BE2C (cell line): ENCODE results near the gene SCNN1B.
"Not testable (repeated sequence)": the region's sequence is repeated elsewhere in the genome, so short reads cannot be mapped to it uniquely, and the experiment has no call there.

Experiments
- DNase-seq: peaks from one replicate; pipeline ENCODE4 v3.0.0-alpha.2; 2020
- H3K27me3 ChIP-seq: fragments of 250-450 bp; sonication (Bioruptor Pico); 2 replicates; pipeline ENCODE4 v1.5.1; 2020; ENCODE audit warnings: mild to moderate bottlenecking
- H3K36me3 ChIP-seq: fragments of 250-450 bp; sonication (Bioruptor Pico); 2 replicates; pipeline ENCODE4 v1.5.1; 2020; ENCODE audit warnings: mild to moderate bottlenecking
- H3K4me1 ChIP-seq: fragments of 250-450 bp; sonication (Bioruptor Pico); 2 replicates; pipeline ENCODE4 v1.5.1; 2020
- H3K4me3 ChIP-seq: 2 replicates; pipeline ENCODE4 v1.5.1; 2011; ENCODE audit warnings: low read depth, low read length
- H3K9me3 ChIP-seq: fragments of 250-450 bp; sonication (Bioruptor Pico); 2 replicates; pipeline ENCODE4 v1.5.1; 2020
- TF ChIP-seq, protein P1 (sequence below): IDR thresholded peaks from 2 replicates; pipeline ENCODE4 v1.5.1; 2012; ENCODE audit warnings: mild to moderate bottlenecking, low read depth, low read length

The SCNN1B gene

GRCh38 chr16:23397464-23397863 is 95.4 kb downstream of the SCNN1B start:
- H3K27me3 ChIP-seq = no peaks in the 10 kb centered on the region
- no peaks in the 10 kb centered on the region for H3K9me3 ChIP-seq
- TF ChIP-seq, protein P1, sequence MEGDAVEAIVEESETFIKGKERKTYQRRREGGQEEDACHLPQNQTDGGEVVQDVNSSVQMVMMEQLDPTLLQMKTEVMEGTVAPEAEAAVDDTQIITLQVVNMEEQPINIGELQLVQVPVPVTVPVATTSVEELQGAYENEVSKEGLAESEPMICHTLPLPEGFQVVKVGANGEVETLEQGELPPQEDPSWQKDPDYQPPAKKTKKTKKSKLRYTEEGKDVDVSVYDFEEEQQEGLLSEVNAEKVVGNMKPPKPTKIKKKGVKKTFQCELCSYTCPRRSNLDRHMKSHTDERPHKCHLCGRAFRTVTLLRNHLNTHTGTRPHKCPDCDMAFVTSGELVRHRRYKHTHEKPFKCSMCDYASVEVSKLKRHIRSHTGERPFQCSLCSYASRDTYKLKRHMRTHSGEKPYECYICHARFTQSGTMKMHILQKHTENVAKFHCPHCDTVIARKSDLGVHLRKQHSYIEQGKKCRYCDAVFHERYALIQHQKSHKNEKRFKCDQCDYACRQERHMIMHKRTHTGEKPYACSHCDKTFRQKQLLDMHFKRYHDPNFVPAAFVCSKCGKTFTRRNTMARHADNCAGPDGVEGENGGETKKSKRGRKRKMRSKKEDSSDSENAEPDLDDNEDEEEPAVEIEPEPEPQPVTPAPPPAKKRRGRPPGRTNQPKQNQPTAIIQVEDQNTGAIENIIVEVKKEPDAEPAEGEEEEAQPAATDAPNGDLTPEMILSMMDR = no peak
- H3K4me3 ChIP-seq = no peak overlapping the region
- H3K36me3 ChIP-seq = peaks cover 21% of the 10 kb centered on the region
- no peaks in the 10 kb centered on the region for H3K4me1 ChIP-seq
- DNase-seq = no peak

GRCh38 chr16:23398987-23399805 is 97.1 kb downstream of the SCNN1B start:
- Histone ChIP-seq H3K4me1 (no peaks in the 10 kb centered on the region), H3K27me3 (no peaks in the 10 kb centered on the region), H3K9me3 (no peaks in the 10 kb centered on the region), H3K36me3 (peaks cover 23% of the 10 kb centered on the region), H3K4me3 (no peak overlapping the region)
- DNase-seq = no peak
- TF ChIP-seq, protein P1 = no peak

DNA sequence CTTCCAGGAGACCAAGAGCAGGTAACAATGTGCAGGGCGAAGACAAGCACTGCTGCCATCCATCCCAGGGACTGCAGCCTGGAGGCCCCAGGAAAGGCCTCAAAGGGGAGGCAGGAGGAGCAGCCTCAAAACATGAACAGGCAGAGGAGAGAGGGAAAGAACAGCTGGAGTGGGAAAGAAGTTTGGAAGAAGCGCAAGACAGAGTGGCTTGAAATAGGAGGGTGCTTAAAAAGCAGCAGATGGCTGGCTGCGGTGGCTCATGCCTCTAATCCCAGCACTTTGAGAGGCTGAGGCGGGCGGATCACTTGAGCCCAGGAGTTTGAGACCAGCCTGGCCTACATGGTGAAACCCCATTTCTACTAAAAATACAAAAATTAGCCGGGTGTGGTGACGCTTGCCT is 98.3 kb downstream of the SCNN1B start:
- H3K27me3 ChIP-seq, H3K9me3 ChIP-seq, DNase-seq, H3K4me1 ChIP-seq, H3K4me3 ChIP-seq: not testable (repeated sequence)
- H3K36me3 ChIP-seq = peaks cover 32% of the 10 kb centered on the region

DNA sequence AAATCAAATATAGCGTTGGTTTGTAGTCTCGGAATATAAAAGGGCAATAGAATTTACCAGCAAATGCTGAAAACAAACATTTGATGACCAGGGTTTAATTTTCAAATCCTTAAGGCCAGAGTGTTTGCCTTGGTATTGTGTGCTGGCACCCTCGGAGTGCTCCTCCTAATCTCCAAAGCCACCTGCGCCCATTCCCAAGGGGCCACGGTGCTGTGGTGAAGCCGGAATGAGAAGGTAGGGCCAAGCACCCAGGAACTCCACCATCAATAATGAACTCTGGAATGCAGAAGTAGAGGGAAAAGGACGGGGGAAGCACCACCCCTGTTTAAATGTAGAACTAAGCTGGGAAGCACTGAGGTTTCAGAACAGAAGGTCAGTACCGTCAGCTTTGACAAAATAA is 99.0 kb downstream of the SCNN1B start:
- H3K4me3 ChIP-seq = no peak overlapping the region
- no peaks in the 10 kb centered on the region for H3K27me3 ChIP-seq
- no peak for DNase-seq
- peaks cover 37% of the 10 kb centered on the region for H3K36me3 ChIP-seq
- no peaks in the 10 kb centered on the region for H3K9me3 ChIP-seq
- TF ChIP-seq, protein P1 = no peak
- no peaks in the 10 kb centered on the region for H3K4me1 ChIP-seq

GRCh38 chr16:23402100-23402499 is 100.0 kb downstream of the SCNN1B start:
- H3K4me1 ChIP-seq = no peaks in the 10 kb centered on the region
- peaks cover 32% of the 10 kb centered on the region for H3K36me3 ChIP-seq
- H3K9me3 ChIP-seq = no peaks in the 10 kb centered on the region
- no peak for DNase-seq
- no peaks in the 10 kb centered on the region for H3K27me3 ChIP-seq
- H3K4me3 ChIP-seq = no peak overlapping the region
- TF ChIP-seq, protein P1 = no peak

- Histone ChIP-seq H3K4me3 (no peak overlapping the region), H3K27me3 (no peaks in the 10 kb centered on the region), H3K4me1 (no peaks in the 10 kb centered on the region), H3K36me3 (peaks cover 25% of the 10 kb centered on the region), H3K9me3 (no peaks in the 10 kb centered on the region)
- DNase-seq = no peak
- TF ChIP-seq, protein P1 = no peak
These were observed 101.4 kb downstream of the SCNN1B start for GRCh38 chr16:23403547-23403946.

- peaks cover 20% of the 10 kb centered on the region for H3K36me3 ChIP-seq
- no peaks in the 10 kb centered on the region for H3K4me1 ChIP-seq
- DNase-seq = no peak
- H3K9me3 ChIP-seq = no peaks in the 10 kb centered on the region
- TF ChIP-seq, protein P1 = no peak
- no peak overlapping the region for H3K4me3 ChIP-seq
- H3K27me3 ChIP-seq = no peaks in the 10 kb centered on the region
These were observed 103.9 kb downstream of the SCNN1B start for GRCh38 chr16:23406024-23406423.
